Smooth muscle cell (in vitro differentiated cells): Measurements from ENCODE around the gene MGAT5. TPM values are rescaled to one million over a fixed set of nuclear protein-coding genes. Genes with fewer than 3 reads are reported as not detected.

Experiments used
- DNase-seq: peaks from one replicate; lab custom pipeline; 2025; ENCODE audit not compliant: unreplicated experiment; lab: John Stamatoyannopoulos, UW
- H2AFZ ChIP-seq: fragments of 200-600 bp; sonication (generic); 2 replicates; pipeline ENCODE4 v1.6.0; 2016; ENCODE audit warnings: antibody characterized with exemption, low read depth, mild to moderate bottlenecking
- H3F3A ChIP-seq: fragments of 200-600 bp; sonication (generic); 2 replicates; pipeline ENCODE4 v1.6.0; 2017; ENCODE audit warnings: antibody characterized with exemption, low read depth
- H3K27ac ChIP-seq: fragments of 200-600 bp; sonication (generic); 2 replicates; pipeline ENCODE4 v1.5.1; 2016; ENCODE audit warnings: low read depth, mild to moderate bottlenecking
- H3K27me3 ChIP-seq: fragments of 200-600 bp; sonication (generic); 2 replicates; pipeline ENCODE4 v1.6.1; 2016; ENCODE audit warnings: low read depth, mild to moderate bottlenecking
- H3K36me3 ChIP-seq: fragments of 200-600 bp; sonication (generic); 2 replicates; pipeline ENCODE4 v1.5.1; 2016; ENCODE audit warnings: low read depth
- H3K4me1 ChIP-seq: fragments of 200-600 bp; sonication (generic); 2 replicates; pipeline ENCODE4 v1.5.1; 2016; ENCODE audit warnings: low read depth
- H3K4me2 ChIP-seq: fragments of 200-600 bp; sonication (generic); 2 replicates; pipeline ENCODE4 v1.6.0; 2016; ENCODE audit warnings: mild to moderate bottlenecking
- H3K4me3 ChIP-seq: fragments of 200-600 bp; sonication (generic); 2 replicates; pipeline ENCODE4 v1.5.1; 2016; ENCODE audit warnings: mild to moderate bottlenecking
- H3K79me2 ChIP-seq: fragments of 200-600 bp; sonication (generic); 2 replicates; pipeline ENCODE4 v1.6.0; 2016; ENCODE audit warnings: low read depth, mild to moderate bottlenecking
- H3K9ac ChIP-seq: fragments of 200-600 bp; sonication (generic); 2 replicates; pipeline ENCODE4 v1.6.0; 2016; ENCODE audit warnings: low read depth
- H3K9me3 ChIP-seq: fragments of 200-600 bp; sonication (generic); replicated peaks from 2 replicates; pipeline ENCODE4 v1.5.1; 2016; ENCODE audit warnings: low read depth
- H4K20me1 ChIP-seq: fragments of 200-600 bp; sonication (generic); 2 replicates; pipeline ENCODE4 v1.6.0; 2016; ENCODE audit warnings: low read depth
- CTCF ChIP-seq: fragments of 200-600 bp; sonication (generic); IDR thresholded peaks from 2 replicates; pipeline ENCODE4 v1.5.1; 2017; ENCODE audit warnings: borderline replicate concordance, mild to moderate bottlenecking, antibody characterized with exemption; ENCODE audit not compliant: insufficient read depth, poor library complexity, severe bottlenecking
- WGBS: methylation state at CpG from one replicate; pipeline ENCODE4 v1.1.7; 2016; ENCODE audit warnings: low lambda C conversion rate; 5-methylcytosine and 5-hydroxymethylcytosine counted together
- polyA plus RNA-seq: library from polyadenylated mRNA; unstranded; fragments of >200 nt; fragmentation: Nextera tagmentation; extraction: Ambion mirVana; gene quantifications from 2 replicates; pipeline ENCODE4 v1.2.1, GENCODE V29; 2016
- total RNA-seq: library from RNA; depleted of rRNA; stranded (reverse); fragments of >200 nt; gene quantifications from 2 replicates; pipeline ENCODE4 v1.2.3, GENCODE V29; 2014

The MGAT5 gene
- total and polyA plus RNA-seq, 2 experiments from 2014 or later: 4.5 to 33.8 TPM

- H3F3A ChIP-seq: no peaks in the 10 kb centered on the region
- no peaks in the 10 kb centered on the region for H3K79me2 ChIP-seq
- H3K27ac ChIP-seq: no peak overlapping the region
- no peak overlapping the region for H2AFZ ChIP-seq
- H3K9me3 ChIP-seq: no peaks in the 10 kb centered on the region
- DNase-seq: no peak
- no peak overlapping the region for H3K4me2 ChIP-seq
- no peaks in the 10 kb centered on the region for H3K36me3 ChIP-seq
- H4K20me1 ChIP-seq: no peaks in the 10 kb centered on the region
- H3K4me3 ChIP-seq: no peak overlapping the region
- WGBS: 97% methylated on average over 2 of the region's 2 CpGs
- TF ChIP-seq CTCF: no peak
- no peak overlapping the region for H3K9ac ChIP-seq
- peaks cover 8% of the 10 kb centered on the region for H3K4me1 ChIP-seq
- H3K27me3 ChIP-seq: no peaks in the 10 kb centered on the region
Observed at GRCh38 chr2:134416018-134416417, 162.1 kb downstream of the MGAT5 start.

DNA sequence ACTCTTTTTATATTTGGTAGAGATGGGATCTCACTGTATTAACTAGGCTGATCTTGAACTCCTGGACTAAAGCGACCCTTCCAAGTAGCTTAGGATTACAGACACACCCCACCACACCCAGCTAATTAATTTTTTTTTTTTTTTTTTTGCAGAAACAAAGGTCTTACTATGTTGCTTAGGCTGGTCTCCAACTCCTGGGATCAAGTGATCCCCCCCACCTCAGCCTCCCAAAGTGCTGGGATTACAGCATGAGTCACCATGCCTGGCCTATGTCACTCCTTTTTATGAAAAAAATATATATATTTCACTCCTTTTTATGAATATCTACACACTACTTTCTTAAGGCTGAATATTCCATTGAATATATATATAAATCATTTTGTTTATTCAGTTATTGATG is 162.8 kb downstream of the MGAT5 start:
- no peaks in the 10 kb centered on the region for H3K79me2 ChIP-seq
- no peak for DNase-seq
- no peaks in the 10 kb centered on the region for H3K27me3 ChIP-seq
- no peaks in the 10 kb centered on the region for H4K20me1 ChIP-seq
- no peaks in the 10 kb centered on the region for H3K36me3 ChIP-seq
- no peak overlapping the region for H2AFZ ChIP-seq
- H3K9ac ChIP-seq: no peak overlapping the region
- 100% methylated on average over 1 of the region's 1 CpG for WGBS
- no peak overlapping the region for H3K27ac ChIP-seq
- no peak overlapping the region for H3K4me2 ChIP-seq
- H3K4me1 ChIP-seq: peaks cover 2% of the 10 kb centered on the region
- TF ChIP-seq CTCF: no peak
- no peaks in the 10 kb centered on the region for H3K9me3 ChIP-seq
- no peak overlapping the region for H3K4me3 ChIP-seq
- H3F3A ChIP-seq: no peaks in the 10 kb centered on the region

GRCh38 chr2:134417968-134418582 is 164.2 kb downstream of the MGAT5 start:
- Histone ChIP-seq H3K9me3 (no peaks in the 10 kb centered on the region), H3K9ac (no peak overlapping the region), H3K27ac (no peak overlapping the region), H3K4me2 (no peak overlapping the region), H3K79me2 (no peaks in the 10 kb centered on the region), H3K36me3 (no peaks in the 10 kb centered on the region), H3K4me3 (no peak overlapping the region), H3K4me1 (no peaks in the 10 kb centered on the region), H3K27me3 (no peaks in the 10 kb centered on the region), H2AFZ (no peak overlapping the region), H4K20me1 (no peaks in the 10 kb centered on the region), H3F3A (no peaks in the 10 kb centered on the region)
- no peak for TF ChIP-seq CTCF
- 96% methylated on average over 5 of the region's 5 CpGs for WGBS
- no peak for DNase-seq

GRCh38 chr2:134420259-134420658 is 166.4 kb downstream of the MGAT5 start:
- Histone ChIP-seq H3K9me3 (no peaks in the 10 kb centered on the region), H3K4me2 (no peak overlapping the region), H3K36me3 (no peaks in the 10 kb centered on the region), H3K4me1 (no peaks in the 10 kb centered on the region), H3K79me2 (no peaks in the 10 kb centered on the region), H3K27me3 (no peaks in the 10 kb centered on the region), H3K9ac (no peak overlapping the region), H3K4me3 (no peak overlapping the region), H4K20me1 (no peaks in the 10 kb centered on the region), H2AFZ (no peak overlapping the region), H3K27ac (no peak overlapping the region), H3F3A (no peaks in the 10 kb centered on the region)
- TF ChIP-seq CTCF: no peak
- no peak for DNase-seq
- 86% methylated on average over 7 of the region's 7 CpGs for WGBS
